Nephron (organoid): ENCODE data around the gene CFLAR.
"Not testable (repeated sequence)": the region's sequence is repeated elsewhere in the genome, so short reads cannot be mapped to it uniquely, and the experiment has no call there.

Source experiments
- H3K27ac Mint-ChIP-seq, 3 experiments: 2 replicates each; pipeline ENCODE4 v1.8.0; 2020; ENCODE audit warnings: mixed read lengths in 3 of 3, mild to moderate bottlenecking in 2 of 3, moderate library complexity in 1 of 3
- H3K27me3 Mint-ChIP-seq: 2 replicates; pipeline ENCODE4 v1.8.0; 2021; ENCODE audit warnings: low read depth, mild to moderate bottlenecking, moderate library complexity, mixed read lengths
- H3K36me3 Mint-ChIP-seq: 2 replicates; pipeline ENCODE4 v1.8.0; 2020; ENCODE audit warnings: low read depth, mixed read lengths
- H3K4me1 Mint-ChIP-seq: 2 replicates; pipeline ENCODE4 v1.8.0; 2020; ENCODE audit warnings: mixed read lengths
- H3K4me3 Mint-ChIP-seq, 3 experiments: 2 replicates each; pipeline ENCODE4 v1.8.0; 2020; ENCODE audit warnings: mild to moderate bottlenecking in 3 of 3, mixed read lengths in 3 of 3, moderate library complexity in 2 of 3
- H3K9me3 Mint-ChIP-seq: 2 replicates; pipeline ENCODE4 v1.8.0; 2020; ENCODE audit warnings: mixed read lengths
- CTCF ChIP-seq, 3 experiments: fragments of 200-600 bp; sonication (generic); IDR thresholded peaks; one replicate each; pipeline ENCODE4 v1.5.0; 2021; ENCODE audit warnings: antibody characterized with exemption in 3 of 3; ENCODE audit not compliant: unreplicated experiment in 3 of 3

Gene CFLAR

GRCh38 chr2:201137505-201138400, 21.8 kb downstream of the CFLAR start:
- no peak overlapping the region for H3K27ac Mint-ChIP-seq
- H3K4me1 Mint-ChIP-seq, result peaks cover 5% of the 10 kb centered on the region
- H3K4me3 Mint-ChIP-seq, result no peak overlapping the region
- no peak for TF ChIP-seq CTCF (IDR thresholded peaks at IDR 0.05; ENCODE audit: unreplicated experiment in 3 of 3)
- H3K9me3 Mint-ChIP-seq, result no peaks in the 10 kb centered on the region
- H3K27me3 Mint-ChIP-seq, result no peaks in the 10 kb centered on the region
- H3K36me3 Mint-ChIP-seq, result peaks cover 23% of the 10 kb centered on the region

GRCh38 chr2:201138401-201138970, 22.5 kb downstream of the CFLAR start:
- H3K27ac Mint-ChIP-seq, result peak overlapping the region in 1 of 3 experiments; percentile 56
- no peaks in the 10 kb centered on the region for H3K27me3 Mint-ChIP-seq
- no peak for TF ChIP-seq CTCF (IDR thresholded peaks at IDR 0.05; ENCODE audit: unreplicated experiment in 3 of 3)
- peaks cover 5% of the 10 kb centered on the region for H3K4me1 Mint-ChIP-seq
- H3K9me3 Mint-ChIP-seq, result no peaks in the 10 kb centered on the region
- no peak overlapping the region for H3K4me3 Mint-ChIP-seq
- peaks cover 17% of the 10 kb centered on the region for H3K36me3 Mint-ChIP-seq

- not testable (repeated sequence) for H3K4me1 Mint-ChIP-seq, H3K27me3 Mint-ChIP-seq, H3K4me3 Mint-ChIP-seq, H3K9me3 Mint-ChIP-seq
- Mint-ChIP-seq H3K27ac (peak overlapping the region in 1 of 3 experiments; percentile 56), H3K36me3 (peaks cover 17% of the 10 kb centered on the region)
These were observed 23.2 kb downstream of the CFLAR start for GRCh38 chr2:201138986-201139781.

GRCh38 chr2:201139836-201140604, 24.1 kb downstream of the CFLAR start:
- no peak for TF ChIP-seq CTCF (IDR thresholded peaks at IDR 0.05; ENCODE audit: unreplicated experiment in 3 of 3)
- H3K9me3 Mint-ChIP-seq, result no peaks in the 10 kb centered on the region
- H3K27ac Mint-ChIP-seq, result peak overlapping the region in 1 of 3 experiments; percentile 56
- H3K27me3 Mint-ChIP-seq, result no peaks in the 10 kb centered on the region
- peaks cover 17% of the 10 kb centered on the region for H3K36me3 Mint-ChIP-seq
- peaks cover 5% of the 10 kb centered on the region for H3K4me1 Mint-ChIP-seq
- no peak overlapping the region for H3K4me3 Mint-ChIP-seq

DNA sequence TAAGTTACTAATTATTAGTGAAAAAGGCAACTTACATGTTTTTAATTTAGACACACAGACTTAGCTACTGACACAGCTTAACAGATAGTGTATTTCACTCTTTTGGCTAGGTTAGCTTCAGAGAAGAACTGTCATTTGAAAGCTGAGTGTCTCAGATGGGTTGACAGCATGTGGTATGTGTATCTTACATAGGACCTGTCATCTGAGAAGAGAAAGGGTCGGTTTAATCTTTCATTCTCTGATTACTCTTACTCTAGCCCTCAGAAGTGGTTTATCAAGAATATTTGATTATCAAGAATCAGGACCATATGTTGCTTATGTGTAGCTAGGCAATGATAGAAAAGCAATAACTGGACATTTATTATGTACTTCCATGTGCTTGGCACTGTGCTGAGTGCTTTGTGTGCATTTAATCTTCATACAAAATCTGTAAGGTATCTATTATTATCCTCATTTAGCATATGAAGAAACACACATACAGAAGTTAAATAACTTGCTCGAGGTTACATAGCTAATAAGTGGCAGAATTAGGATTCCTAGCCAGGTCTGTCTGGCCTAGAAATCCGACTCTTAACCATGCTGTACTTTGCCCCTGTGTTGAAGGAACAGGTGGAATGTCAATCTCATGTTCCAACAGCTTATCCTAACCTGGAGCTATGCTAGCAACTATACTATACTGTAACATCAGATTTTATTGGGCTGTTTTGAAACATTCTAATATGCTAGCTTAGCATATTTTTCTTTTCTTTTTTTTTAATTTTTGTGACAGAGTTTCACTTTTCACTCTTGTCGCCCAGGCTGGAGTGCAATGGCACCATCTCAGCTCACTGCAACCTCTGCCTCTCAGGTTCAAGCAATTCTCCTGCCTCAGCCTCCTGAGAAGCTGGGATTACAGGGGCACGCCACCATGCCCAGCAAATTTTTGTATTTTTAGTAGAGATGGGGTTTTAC, 28.4 kb downstream of the CFLAR start:
- no peak overlapping the region for H3K4me3 Mint-ChIP-seq
- no peak for TF ChIP-seq CTCF (IDR thresholded peaks at IDR 0.05; ENCODE audit: unreplicated experiment in 3 of 3)
- peaks cover 3% of the 10 kb centered on the region for H3K36me3 Mint-ChIP-seq
- H3K4me1 Mint-ChIP-seq, result peaks cover 3% of the 10 kb centered on the region
- H3K9me3 Mint-ChIP-seq, result no peaks in the 10 kb centered on the region
- H3K27ac Mint-ChIP-seq, result no peak overlapping the region
- no peaks in the 10 kb centered on the region for H3K27me3 Mint-ChIP-seq
